GM21381 (cell line): ENCODE results near the gene LPCAT1.

Source experiments
- ATAC-seq: cut with Tn5 transposase; IDR thresholded peaks from one replicate; pipeline ENCODE4 v1.9.1; 2021; ENCODE audit warnings: mild to moderate bottlenecking, moderate library complexity; ENCODE audit not compliant: unreplicated experiment

The LPCAT1 gene

DNA sequence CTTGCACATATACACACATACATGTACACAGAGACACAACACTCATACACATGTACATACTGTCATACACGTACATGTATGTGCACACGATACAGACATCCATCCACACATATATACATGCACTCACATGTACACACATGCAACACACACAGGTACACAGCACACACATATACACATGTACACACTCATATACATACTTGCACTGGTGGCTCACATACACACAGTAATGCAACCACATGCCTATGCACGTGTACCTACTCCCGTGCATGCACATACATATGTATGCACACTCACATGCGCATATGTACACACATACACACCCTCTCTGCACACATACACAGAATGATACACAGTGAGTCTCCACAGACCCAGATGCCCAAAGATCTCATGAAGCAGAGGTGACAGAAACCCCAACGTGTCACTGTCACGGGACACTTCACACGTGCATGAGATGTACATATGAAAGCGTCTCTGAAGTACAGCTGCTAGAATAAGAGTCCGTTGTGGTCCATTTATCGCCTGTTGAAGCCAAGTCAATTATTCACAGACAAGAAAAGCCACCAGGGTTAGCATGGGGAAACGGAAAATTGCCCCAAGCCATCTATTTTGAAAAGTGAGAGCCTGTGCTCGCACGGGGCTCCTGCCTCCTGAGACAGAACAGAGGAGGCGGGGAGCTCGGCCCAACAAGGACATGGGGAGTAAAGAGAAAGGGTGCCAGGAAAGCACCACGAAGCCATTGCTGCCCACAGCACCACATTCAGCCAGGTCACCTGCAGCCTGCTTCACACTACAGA, 24.9 kb downstream of the LPCAT1 start:
- ATAC-seq = peak; percentile 31

DNA sequence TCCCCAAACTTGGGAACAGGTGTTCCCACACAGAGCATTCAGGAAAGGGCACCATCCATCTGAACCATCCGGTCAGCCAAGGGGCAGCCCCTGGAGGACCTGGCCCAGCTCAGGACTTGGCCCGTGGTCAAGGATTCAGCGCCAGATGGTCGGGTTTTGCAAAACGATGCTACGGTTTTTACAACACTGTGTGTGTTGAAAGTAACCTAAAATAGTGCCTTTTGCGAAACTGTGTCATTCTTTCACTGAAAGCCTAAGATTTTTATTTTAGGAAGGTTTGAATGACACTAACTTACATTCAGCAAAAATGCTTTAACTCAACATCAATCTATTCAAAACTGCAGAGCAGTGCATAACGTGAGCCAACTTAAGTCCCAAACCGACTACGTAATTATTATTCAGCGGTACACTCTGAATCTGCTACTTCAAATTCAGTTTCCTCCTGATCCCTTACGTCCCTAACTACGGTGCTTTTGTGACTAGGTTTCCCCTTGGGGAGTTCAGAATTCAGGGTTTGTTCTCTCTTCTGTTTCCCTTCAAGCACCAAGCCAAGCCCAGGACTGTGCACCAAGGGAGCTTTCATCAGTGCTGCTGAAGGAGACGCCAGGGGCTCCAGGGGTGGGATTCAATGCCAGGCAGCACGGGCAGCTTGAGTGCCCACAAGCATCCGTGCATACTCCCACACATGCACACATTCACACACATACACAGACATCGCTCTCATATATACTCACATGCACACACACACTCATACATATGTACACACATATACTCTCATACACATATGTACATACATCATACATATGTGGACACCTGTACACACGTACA, 25.8 kb downstream of the LPCAT1 start:
- peak; percentile 16 for ATAC-seq

DNA sequence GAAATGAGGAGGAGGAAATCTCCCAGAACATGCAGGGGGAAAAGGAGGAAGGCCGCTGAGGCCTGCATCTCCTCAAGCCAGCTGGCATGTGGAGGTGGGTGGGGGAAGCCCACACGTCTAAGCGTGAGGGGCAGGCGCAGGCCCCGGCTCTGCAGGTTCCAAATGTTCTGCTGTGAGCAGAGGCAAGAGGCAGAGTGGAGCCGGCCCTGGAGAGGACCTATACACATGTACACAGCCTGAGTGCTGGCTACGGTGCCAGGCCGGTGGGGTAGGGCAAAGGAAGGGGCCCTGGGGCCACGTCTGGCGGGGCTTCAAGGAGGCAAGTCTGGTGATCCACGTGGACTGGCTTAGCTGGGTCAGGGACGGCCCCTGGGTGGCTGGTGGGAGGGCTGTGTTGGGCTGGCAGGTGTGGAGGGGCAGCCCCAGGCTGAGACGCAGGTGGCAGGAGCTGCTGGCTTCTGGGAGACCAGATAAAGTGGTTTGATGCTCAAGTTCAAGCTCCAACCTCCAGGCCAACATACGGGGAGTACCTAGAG, 26.4 kb downstream of the LPCAT1 start:
- peak; percentile 18 for ATAC-seq

DNA sequence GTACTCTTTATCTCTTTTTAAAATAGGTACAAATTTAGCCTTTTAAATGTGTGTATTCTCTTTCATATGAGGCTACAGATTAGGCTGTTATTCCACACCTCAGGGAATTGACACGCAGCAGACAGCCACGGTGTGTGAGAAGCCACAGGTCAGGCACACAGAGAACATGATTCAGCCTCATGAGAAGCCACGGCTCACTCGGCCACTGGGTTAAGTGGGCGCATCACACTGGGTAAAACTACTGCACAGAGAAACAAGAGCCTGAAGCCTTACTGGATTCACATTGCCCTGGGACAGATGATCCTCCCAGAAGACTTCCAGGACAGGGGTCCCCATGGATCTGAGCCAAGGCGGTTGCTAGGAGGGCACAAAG, 28.2 kb downstream of the LPCAT1 start:
- no peak for ATAC-seq

DNA sequence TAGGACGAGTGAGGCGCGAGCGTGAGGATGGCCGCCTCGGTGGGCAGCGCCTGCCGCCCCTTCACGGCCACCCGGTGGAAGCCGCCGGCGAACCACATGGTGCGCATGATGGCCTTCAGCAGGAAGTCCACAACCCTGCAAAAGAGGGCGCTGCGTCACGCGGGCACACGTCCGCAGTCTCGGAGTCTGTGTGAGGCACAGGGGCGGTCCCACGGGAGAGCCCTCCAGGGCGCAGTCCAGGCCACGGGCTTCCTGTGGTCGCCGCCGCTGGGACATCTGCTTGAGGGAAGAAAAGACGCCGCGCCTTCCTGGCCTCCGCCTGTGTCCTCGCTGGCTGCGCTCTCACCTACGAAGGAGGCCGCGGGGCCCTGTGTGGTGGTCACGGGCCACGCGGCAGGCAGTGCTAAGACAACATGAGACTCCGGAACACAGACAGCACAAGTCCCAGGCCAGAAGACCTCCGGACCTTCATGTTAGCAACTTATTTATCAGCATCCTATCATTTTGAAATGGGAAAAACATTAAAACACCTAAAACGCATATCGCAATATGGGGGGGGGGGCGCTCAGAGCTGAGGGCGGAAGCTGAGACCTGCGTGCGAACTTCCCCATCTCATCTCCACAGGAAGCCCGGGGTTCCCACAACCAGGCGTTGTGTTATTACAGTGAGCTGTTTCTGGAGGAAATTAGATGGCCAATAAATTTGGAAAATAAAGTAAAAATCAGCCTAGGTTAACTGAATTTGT, 28.8 kb downstream of the LPCAT1 start:
- peak; percentile 40 for ATAC-seq

DNA sequence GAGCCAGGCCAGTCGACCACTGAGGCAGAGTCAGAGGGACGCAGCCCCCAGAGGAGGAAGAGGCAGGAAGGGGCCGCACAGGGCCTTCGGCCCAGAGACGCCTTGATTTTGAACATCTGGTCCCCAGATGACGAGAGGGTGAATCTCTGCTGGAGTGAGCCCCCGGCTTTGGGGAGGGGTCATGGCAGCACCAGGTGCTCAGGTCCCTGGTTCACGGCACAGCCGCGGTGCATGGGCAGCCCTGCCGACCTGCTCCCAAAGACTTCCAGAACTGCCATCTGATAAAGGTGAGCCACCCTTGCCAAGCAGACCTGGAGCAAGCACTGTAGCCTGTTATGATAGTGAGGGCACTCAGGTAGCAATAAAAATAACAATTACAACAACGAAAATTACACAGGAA, 29.8 kb downstream of the LPCAT1 start:
- no peak for ATAC-seq

DNA sequence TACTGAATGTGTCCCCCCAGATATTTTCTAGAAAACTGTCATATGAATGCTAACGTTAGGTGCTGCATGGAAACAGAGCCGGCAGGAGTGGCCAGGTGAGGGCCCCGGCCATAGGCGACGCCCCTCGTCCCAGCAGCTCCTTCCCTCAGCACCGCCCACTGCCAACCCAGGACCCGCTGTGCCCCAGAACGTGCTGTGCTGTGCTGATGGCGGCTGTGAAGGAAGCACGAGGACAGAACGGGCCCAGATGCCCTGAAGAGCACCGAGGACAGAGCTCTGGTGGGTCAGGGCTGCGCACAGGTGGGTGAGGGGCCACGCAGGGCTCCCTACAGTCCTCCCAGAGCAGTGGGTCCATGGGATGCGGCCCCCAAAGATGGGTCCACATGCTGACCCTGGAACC, 30.3 kb downstream of the LPCAT1 start:
- no peak for ATAC-seq

DNA sequence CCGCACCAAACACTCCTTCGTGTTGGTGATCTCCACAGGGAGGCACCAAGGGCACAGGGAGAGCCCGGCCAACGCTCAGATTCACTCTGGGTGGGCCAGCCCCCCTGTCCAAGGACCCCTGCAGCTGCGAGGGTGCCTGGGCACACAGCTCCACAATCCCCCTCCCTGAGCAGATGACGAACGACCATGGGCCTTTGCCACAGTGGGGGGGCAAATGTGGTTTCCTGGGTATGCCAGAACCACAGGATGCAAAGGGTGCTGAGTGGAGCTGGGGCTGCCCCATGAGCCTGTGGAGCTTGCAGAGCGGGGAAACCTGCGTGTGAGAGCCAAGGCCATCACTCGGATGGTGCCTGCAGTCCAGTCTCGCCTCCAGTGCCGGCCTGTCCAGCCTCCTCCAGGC, 31.0 kb downstream of the LPCAT1 start:
- no peak for ATAC-seq

DNA sequence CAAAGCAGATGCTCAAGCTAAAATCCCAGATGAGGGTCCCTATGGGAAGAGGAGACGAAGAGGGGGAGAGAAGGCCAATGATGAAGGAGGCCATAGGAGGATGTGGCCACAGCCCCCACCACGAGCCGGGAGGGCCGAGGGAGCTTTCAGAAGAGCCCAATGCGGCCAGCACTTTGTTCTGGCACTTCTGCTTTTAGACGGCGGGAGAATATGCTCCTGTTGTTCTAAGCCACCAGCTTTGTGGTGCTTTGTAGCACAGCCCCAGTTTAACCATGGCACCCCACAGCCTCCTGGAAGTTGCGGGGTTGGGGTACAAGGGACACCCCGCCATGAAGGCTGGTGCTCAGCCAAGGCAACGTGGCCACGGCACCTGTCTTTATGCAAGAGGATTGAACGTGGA, 33.4 kb downstream of the LPCAT1 start:
- no peak for ATAC-seq

DNA sequence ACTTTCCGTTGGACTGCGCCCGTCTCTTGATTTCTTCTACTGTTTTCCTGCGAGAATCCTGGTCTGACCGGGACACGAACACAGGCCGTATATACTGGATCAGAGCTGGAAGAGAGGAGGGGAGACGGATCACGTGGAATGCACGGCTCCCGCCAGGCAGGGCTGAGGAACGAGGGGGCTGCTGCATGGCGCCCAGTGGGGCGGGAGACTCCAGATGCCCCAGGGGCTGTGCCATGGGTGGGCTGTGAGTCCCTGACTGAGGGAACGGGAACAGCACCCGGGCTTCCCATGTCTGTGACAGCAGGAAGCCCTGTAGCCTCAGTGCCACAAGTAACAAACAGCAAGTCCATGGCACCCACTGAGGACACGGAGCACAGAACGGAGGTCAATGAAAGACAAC, 34.0 kb downstream of the LPCAT1 start:
- no peak for ATAC-seq

DNA sequence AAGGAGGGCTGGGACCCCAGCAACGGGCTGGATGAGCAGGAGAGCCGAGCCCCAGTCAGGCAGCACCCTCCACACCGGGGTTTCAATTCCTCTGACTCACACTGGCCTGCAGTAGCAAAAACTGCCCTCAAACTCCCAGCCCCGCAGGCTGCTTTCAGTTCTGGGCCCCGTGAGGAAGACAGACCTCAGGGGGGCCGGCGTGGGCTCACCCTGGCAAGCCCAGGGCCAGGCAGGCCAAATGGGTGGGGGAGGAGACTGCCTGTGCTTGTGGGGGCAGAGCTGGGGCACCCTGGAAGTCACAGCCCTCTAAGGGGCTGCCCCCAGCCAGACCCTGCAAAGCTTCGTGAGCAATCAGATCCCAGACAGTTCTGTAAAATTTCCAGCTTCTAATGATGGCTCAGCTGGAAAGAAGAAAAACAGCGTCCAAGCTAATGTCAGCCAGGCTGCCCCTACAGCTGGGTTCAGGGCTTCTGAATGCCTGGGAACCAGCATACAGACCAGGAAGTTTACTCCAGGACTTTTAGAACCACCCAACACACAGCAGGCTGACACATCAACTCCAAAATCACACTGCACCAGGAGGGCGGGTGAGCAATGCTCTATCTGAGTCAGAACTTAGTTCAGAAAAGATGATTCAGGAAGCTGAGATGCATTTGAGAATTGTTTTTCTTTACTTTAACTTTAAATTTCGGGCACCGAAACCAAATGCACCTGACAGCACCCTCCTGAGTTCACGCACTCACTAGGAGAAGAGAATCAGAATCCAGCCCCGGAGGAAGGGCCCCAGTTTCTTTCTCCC, 34.7 kb downstream of the LPCAT1 start:
- ATAC-seq = peak; percentile 42

DNA sequence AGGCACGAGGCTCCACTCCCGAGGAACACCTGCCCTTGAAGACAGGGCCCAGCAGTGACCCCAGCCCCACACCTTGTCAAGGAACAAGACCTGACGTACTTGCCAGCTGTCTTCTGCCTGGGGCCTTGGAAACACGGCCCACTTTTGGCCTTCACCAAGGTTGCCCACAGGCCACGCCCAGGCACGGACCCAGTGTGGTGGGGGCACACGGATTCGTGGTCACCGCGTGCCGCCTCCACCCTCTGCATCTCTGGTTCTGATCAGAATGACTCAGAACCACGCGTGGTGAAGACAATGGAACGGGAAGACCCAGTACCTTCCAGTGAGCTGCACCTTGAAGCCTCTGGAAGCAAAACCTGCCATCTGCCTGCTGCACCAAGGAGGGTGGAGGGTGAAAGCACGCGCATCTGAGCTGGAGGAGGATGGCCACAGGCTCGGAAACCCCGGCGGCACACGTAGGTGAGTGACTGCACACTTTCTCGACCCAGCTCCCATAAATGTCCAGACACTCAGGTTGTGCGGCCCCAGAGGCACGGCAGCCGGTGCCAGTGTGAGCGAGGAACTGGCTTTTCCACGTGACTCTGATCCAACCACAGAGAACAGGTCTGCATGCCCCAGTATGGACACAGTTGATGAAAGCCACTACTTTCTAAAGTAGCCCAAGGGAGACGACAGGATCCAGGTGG, 36.5 kb downstream of the LPCAT1 start:
- no peak for ATAC-seq

DNA sequence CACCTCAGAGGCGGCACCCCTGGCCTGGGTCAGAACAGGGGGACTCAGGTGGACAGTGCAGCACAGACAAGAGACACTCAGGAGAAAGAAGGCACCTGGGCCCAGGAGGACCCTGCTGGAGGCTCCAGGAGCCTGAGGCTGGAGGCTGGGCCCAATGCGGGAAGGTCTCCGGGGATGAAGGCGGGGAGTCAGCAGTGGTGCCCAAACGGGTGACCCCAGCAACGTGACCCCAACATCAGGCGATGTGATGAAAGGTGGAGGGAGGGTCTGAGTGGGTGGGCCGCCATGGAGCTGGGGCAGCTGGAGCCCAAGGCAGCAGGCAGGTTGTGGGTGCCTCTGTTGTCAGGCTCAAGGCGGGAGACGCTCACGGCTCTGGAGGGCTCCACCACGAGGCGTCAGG, 37.5 kb downstream of the LPCAT1 start:
- ATAC-seq = no peak

DNA sequence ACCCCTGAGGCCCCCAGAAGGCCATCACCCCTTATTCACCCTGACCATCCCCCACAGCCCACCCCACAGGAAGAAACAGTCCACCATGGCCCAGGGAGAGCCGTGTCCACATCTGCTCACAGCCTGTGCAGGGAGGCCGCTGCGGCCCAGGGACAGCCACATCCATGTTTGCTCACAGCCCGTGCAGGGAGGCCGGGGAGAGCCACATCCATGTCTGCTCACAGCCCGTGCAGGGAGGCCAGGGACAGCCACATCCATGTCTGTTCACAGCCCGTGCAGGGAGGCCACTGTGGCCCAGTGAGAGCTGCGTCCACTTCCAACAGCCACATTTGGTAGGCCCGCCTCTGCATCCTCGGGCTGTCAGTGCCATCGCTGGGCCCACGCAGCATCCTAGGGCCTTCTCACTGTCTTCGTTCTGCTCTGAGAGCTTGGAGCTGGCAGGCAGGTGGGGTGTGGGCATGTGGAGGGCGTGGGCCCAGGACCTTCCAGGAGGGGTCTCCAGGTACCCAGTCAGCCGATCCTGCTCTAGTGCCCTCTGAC, 38.1 kb downstream of the LPCAT1 start:
- no peak for ATAC-seq

DNA sequence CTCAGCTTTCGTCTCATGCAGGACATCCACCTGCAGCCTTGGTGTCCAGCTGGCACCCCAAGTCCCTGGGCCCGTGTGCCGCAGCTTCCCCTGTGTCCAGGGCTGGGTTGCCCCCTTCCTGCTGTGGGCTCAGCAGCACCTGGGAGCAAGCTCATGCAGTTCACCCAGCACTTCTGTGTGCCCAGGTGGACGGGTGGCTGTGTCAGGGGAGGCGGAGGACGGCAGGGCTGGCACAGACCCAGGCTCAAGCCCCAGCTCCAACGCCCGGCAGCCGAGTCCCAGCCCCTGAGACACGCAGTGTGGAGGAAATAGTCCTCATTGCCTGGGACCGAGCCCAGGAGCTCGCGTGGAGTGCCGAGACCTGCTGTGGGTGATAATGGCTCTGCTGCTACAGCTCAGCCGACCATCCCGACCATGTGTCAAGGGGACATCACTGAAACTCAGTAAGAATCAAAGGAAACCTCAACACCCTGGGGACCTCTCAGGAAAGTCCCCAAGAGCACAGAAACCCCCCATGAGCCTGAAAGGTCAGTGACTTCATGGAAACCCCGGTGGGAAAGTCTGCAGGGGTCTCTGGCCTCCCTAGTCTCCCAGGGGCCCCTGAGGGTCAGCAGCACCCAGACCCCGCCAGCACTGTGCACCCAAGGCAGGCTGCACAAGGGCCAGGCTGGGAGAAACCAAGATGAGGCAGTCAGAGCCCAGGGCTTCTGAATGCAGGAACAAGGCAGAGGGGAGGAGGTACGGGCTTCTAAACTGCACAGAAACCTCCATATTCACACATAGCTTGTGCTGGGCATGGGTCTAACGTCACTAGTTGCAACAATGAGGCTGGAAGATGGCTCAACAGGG, 38.8 kb downstream of the LPCAT1 start:
- ATAC-seq = peak; percentile 44

DNA sequence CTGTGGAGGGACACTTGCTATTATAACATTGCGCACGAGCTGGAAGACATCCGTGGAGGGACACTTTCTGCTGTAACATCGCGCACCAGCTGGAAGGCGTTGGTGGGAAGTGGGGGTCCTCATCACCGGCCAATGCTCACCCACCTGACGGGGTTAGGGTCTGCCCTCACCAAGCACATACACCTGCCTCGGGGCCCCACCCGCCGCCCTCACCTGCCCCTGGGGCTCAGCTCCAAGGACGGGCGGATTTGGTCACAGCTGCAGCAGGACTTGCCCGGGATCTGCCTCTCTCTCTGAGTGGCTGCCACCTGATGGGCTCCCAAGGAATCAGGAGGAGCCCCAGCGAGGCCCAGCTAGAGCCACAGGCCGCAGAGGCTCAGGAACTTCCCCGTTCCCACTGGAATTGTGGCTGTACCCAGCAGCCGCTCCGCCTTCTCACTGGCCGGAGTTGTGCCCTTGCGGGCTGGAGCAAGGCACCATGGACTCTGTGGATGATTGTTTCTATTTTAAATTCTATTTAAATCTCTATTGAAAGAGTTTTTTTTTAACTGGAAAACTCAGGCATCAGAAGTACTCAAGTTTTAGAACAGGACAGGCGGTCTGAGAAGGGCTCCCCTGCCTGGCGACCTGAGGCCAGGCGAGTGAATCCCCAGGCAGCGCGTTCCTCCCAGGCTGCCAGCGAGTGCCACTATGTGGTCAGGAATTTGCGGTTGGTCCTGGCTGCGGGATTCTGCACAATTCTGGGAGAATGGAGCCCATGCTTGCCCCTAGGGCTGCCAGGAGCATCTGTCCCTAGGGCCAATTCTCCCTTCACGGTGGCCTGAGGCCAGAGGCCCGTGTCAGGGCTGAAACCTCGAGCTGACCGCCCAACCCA, 39.7 kb downstream of the LPCAT1 start:
- ATAC-seq = no peak

DNA sequence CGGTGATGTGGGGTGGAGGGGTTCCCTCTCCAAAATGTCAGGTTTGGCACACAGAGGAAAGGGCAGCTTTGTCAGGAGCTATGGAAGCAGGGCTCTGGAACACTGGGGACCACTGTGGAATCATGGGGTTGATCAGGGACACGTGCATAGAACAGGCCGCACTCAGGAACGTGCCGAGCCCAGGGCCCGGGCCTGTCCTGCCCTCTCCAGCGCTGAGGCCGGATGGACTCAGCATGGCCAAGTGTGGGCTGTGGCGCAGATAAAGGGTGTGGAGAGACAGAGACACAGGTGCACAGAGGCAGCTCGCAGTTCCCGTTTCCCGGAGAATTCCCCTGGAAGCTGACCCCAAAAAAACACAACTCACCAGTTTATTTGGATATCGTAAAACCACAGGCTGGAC, 40.7 kb downstream of the LPCAT1 start:
- ATAC-seq = no peak

DNA sequence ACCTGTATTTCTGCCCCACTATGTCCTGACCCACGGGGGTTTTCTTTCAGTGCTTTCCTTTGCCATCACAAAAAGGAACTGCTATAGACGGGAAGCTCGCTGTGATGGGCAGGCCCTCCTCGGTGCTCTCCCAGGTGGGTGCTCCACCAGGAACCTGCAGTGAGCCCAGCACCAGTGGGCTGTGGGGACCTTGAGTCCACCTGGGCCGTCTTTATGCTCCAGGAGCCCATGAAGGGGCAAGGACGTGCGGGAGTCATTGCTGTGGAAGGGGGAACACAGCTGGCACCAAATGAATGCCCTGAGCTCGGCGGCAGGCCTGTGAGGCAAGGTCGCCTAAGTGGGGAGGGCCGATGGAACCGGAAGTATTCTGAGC, 41.8 kb downstream of the LPCAT1 start:
- ATAC-seq = no peak
